Dedifferentiated amniotic fluid mesenchymal stem cell (primary cell): Measurements from ENCODE around the gene TSPAN14.

Experiments
- DNase-seq: peaks from one replicate; pipeline ENCODE4 v3.0.0-alpha.2; 2016; ENCODE audit errors: extremely low spot score

TSPAN14 gene

DNA sequence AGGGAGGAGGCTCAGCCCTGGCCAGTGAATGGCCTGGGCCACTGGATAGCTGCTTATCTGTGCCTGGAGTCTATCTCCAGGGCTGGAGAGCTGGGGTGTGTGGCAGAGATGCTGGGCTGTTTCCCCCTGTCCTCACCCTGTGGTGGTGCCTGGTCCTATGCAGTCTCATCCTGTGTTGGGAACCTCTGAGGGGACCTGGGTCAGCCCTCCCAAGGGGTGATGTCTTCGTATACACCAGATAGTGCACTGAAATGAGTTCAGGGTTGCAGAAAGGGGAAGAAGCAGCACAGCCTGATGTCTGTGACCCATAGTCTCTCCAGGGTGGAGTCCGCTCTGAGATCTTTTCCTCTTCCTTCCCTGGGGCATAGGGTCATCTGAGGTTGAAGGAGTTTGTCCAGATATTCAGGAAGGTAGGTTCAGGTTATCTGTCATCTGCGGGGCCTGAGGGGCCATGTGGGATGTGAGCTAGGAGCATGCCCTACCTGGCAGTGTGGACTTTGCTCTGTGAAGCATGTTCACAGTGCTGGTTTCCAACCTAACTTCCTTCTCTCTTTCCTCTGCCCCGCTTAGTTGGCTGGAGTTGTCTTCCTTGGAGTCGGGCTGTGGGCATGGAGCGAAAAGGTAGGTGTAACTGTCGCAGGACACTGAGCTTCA is 50.2 kb downstream of the TSPAN14 start:
- no peak for DNase-seq

DNA sequence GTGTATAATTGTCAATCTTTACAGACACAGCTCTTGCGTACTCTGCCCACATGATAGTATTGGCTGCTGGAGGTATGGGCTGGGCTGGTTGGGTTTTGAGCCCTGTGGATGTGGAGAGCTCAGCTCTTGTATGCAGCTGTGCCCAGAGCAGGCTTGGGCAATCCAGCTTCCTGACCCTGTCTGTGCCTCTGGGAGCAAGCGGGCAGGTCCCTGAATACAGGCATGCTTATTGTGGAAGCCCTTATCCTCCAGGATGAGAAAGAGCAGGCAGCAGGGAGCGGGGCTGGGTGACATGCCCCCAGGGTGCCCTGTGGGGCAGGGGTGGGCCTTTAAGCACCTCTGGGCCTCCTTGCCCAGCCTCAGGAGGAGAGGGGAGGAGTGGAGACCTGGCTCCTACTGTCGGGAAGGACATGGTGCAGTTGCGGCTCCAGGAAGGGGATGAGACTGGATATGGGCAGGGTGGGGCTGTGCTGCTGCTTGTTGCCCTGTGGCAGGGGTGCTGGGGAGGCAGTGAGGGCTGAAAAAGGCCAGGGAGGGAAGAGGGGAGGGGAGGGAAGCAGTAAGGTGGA is 50.9 kb downstream of the TSPAN14 start:
- no peak for DNase-seq

DNA sequence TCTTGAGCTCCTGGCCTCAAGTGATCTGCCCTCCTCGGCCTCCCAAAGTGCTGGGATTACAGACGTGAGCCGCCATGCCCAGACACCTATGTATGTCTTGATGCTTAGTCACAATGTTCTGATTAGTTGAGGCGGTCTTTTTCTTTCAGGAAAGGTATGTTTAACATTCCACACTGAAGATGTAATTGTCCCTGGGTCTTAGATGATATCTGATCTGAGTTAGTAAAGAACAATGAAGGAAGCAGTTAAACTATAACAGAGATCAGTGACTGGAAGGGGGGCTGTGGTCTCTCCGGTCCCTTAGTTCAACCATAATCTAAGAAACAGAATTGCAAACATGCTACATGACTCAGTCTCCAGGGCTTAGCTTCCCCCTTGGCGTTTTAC is 52.1 kb downstream of the TSPAN14 start:
- DNase-seq = peak; percentile 36

DNA sequence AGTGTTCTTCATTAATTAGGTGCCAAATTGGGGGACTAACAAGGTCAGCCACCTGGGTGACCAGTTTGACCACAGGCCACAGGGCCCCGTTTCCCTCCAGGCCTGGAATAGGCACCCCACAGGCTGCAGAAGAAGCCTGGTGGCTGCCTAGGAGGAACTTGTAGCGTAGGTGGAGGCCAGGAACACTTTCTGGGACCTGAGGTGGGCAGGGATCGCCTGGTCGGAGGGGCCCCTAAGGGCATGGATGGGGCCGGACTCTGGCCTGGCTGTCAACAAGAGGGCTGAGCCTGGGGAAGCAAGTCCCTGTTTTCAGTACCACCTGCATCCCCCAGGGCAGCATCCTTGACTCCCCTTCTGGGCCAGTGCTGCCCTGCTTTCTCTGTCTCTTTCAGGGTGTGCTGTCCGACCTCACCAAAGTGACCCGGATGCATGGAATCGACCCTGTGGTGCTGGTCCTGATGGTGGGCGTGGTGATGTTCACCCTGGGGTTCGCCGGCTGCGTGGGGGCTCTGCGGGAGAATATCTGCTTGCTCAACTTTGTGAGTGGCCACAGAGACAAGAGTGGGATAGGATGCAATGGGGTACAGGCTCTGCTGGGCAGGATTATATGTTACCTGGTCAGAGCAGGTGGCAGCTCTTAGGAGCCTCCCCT is 52.9 kb downstream of the TSPAN14 start:
- DNase-seq = no peak

DNA sequence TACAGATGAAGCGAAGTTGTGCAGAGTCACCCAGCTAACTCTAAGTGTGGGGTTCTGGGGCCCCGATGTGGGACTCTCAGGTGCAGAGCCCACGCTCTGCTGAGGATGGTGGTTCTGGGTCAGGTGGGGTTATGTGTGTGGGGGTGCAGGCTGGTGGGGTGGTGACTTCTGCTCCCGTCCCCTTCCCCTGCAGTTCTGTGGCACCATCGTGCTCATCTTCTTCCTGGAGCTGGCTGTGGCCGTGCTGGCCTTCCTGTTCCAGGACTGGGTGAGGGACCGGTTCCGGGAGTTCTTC is 54.9 kb downstream of the TSPAN14 start:
- no peak for DNase-seq

DNA sequence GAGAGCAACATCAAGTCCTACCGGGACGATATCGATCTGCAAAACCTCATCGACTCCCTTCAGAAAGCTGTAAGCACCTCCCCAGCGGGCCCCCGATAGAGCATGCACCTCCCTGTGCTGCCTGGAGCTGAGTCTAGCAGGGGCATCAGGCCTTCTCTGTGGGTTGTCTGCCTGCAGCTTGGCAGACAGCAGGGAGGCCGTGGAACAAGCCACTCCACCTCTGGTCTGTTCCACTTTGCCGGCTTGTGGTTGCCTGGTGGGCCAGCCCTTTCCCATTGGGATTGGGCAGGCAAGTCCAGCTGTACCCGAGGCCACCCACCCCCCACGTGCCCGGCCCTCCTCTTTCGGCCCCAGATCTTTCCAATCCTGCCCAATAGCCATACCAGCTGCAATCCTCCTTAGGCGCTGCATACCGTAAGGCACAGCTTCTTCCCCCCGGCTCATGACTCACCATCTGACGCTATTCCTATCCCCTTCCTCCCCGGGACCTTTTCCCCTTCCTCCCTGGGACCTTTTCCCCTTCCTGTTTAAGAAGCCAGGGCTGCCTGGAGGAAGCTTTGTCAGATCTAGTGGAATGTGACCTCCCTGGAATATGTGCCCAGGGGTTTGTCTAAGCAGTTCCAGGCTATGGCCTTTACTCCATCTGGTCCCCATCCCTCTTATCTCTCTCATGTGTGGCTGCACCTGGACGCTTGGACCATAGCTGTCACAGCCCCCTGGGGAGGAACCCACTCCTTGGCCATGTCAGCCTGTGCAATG is 55.5 kb downstream of the TSPAN14 start:
- DNase-seq = peak; percentile 40

DNA sequence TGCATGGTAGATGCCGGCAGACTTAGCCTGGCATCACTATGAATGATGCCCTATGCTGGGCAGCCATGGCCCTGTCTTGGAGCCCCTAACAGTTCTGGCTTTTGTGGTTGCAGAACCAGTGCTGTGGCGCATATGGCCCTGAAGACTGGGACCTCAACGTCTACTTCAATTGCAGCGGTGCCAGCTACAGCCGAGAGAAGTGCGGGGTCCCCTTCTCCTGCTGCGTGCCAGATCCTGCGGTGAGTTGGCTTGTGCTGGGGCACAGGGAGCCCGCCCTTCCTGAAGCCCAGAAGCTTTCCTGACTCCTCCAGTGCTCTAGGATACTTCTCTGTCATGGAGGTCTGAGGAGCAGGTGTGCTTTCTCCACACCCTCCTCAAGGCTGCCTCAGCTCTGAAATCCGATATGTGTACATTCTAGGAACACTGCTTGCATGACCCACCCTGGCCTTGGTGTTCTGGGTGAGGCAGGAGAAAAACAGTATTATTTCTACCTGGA is 58.0 kb downstream of the TSPAN14 start:
- no peak for DNase-seq

DNA sequence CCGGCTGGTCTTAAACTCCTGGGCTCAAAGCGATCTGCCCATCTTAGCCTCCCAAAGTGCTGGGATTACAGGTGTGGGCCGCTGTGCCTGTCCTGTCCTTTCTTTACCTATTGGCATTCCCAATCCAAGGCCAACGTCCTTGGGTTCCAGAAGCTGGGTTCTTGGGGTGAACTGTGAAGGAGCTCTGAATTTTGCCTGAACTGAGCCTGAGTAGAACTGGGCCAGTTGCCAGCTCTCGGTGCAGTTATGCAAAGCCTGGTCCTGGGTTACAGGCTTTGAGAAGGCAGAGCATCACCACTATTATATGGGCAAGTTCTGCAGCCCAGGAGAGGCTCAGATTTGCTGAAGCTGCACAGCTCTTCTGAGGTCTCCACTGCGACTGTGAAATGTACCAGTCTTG is 59.0 kb downstream of the TSPAN14 start:
- no peak for DNase-seq

DNA sequence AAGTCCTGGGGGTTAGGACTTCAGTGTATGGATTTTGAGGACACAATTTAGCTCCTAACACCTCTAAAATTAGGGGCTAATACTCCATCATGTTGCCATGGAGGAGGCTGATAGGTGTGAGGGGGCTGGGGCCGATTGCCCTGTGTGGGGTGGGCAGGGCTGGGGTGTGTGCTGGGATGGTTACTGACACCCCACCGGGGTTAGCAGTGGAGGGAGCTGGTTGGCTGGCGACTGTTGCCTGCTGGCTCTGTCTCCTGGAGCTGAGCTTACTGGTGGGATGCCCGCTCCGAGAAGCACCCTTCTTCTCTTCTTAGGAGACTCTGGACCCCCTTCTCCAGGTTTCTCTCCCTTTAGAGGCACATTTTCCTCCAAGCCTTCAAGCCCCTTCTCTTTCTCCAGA is 61.4 kb downstream of the TSPAN14 start:
- no peak for DNase-seq

DNA sequence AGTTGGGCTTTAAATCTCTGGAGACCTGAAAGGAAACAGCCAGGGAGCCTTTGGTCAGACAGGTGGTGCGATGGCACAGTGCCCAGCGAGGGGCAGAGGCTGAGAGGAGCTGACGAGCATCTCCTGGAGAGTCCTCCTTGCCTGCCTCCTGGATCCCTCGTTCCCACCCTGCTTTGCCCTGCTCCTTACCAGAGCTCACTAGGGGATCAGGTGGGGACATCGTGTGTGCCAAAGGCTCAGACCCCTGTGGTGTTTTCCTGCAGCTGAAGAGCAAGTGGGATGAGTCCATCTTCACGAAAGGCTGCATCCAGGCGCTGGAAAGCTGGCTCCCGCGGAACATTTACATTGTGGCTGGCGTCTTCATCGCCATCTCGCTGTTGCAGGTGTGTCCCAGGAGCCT is 61.8 kb downstream of the TSPAN14 start:
- DNase-seq = no peak

DNA sequence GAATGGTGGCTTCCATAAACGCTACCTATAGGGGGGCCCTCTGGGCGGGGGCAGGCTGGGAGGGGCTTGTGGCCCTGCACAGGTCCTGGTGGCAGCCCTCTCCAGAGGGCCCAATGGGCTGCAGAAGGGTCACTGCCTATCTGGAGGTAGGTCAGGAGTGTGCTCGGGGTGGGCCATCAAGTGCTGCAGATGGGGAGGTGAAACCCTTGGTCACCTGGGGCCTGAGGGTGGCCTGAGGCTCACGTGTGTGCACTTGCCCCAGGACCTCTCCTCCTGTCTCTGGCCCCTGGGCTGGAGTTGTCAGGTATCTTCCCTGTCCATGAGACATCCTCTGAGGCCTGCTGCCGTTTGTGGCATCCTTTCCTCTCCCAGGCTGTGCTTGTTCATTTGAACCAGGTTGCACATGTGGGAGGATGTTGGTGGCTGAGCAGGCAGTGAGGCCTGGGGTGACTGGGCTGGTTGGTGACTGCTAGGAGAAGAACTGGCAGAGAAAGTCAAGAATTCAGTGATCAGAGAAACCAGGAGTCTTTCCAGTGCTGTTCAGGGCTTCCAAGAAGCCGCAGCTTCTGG is 62.5 kb downstream of the TSPAN14 start:
- DNase-seq = no peak

DNA sequence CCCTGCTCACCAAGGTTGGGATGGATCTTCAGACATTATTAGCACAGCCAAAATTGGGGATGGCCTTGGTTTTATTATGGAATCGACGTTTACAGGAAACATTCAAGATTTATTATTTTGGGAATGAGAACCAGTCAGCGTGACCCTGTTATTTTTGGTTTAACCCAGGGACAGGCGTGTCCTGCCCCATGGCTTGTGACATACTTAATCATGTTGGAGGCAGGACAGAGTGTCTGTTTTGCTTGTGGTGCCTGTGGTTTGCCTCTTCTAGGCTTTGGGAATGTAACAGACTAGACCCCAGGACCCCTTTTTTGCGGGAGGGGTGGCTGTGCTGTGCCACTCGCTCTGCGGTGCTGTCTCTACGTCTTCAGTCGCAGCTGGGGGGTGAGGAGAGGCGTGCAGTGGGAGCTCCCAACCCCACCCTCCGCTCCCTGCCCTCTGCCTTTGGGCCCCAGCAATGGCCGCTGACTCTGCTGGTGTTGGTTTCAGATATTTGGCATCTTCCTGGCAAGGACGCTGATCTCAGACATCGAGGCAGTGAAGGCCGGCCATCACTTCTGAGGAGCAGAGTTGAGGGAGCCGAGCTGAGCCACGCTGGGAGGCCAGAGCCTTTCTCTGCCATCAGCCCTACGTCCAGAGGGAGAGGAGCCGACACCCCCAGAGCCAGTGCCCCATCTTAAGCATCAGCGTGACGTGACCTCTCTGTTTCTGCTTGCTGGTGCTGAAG is 63.5 kb downstream of the TSPAN14 start:
- no peak for DNase-seq

DNA sequence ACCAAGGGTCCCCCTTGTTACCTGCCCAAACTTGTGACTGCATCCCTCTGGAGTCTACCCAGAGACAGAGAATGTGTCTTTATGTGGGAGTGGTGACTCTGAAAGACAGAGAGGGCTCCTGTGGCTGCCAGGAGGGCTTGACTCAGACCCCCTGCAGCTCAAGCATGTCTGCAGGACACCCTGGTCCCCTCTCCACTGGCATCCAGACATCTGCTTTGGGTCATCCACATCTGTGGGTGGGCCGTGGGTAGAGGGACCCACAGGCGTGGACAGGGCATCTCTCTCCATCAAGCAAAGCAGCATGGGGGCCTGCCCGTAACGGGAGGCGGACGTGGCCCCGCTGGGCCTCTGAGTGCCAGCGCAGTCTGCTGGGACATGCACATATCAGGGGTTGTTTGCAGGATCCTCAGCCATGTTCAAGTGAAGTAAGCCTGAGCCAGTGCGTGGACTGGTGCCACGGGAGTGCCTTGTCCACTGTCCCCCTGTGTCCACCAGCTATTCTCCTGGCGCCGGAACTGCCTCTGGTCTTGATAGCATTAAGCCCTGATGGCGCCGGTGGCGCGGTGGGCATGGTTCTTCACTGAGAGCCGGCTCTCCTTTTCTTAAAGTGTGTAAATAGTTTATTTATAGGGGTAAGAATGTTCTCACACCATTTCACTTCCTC is 64.2 kb downstream of the TSPAN14 start:
- no peak for DNase-seq

DNA sequence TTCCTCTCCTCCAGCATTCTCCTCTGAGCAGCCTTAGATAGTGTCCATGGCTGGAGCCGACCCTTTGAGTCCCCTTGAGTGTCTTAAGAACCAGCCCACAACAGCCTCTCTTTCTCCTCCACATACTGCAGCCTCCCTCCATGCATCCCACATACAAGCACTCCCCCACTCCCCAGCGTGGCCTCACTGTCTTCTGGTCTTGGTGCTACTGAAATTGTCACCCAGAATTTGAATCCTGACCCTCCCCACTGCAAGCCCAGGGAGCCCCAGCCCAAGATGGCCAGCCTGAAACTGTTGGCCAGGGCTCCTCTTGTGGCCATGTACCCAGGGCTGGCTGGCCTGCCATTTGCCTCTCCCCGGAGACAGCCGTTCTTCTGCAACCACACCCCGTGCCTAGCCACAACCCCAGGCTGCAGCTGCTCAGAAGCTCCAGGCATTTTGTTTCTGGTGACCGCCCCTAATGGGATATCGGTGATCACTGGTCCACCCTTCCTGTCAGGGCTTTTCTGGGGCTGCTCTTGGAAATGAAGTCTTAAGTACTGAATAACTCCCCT is 64.8 kb downstream of the TSPAN14 start:
- DNase-seq = no peak

DNA sequence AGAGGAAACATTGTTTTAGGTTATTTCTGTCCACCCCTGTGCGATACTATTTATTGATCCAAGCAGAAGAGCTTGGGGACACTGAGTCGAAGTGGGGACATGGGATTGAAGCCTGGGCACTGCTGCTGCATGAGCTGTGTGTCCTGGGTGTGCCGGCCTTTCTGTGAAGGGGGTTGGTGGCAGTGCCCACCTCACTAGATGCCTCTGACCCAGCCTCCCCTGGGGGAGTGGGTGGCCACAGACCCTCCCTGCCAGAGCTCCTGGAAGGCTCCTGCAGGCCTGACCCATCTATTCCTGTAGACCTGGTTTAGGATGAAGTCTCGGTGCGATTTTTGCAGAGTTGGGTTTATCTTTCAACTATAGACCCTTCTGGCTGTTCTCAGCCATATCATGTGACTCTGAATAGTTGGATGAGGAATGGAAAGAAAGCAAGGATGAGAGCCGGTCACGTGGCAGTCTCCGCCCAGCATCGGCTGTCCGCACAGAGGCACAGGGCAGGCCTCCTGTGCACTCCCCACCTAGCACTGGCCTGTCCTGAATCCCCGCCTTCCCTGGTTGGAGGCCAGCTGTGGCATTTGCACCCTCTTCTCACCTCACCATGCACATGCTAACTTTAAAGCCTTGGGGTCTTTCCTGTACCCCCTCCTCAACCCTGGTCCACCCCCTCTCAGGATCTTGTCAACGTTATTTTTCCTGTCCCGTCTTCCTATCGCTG is 66.0 kb downstream of the TSPAN14 start:
- no peak for DNase-seq

DNA sequence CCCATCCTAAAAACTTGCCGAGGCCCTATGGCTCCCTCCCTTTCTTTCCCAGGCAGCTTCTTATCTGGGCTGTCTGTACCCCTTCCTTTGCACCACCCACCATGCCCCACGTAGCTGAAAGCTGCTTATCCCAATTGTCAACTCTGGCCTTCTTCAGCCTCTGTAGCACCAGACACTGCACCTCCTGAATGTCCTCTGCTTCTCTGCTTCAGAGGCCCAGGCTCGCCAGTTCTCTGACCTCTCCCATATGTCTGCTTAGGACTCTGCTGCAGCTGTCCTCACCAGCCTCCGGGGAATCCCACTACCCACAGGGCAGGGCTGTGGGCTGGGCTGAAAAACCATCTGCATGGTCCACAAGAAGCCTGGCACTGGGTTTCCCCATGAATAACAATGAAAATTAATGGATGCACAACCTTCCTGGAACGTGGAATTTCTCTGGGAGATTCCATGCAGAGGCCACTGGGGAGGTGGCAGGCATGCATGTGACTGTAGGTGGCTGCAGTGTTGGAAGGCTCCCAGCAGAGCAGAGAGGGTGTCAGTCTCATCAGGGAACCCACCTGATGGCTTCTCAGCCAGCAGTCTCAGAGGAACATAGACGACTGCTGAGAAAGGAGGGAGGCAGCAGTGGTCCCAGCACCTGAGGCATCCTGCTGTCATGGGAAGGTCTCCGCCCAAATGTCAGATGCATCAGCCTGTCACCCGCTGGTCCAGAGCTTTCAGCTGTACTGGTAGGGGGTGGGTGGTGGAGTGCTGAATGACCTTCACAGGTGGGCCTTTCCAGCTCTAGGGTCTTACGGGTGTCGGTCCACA is 66.8 kb downstream of the TSPAN14 start:
- DNase-seq = no peak

DNA sequence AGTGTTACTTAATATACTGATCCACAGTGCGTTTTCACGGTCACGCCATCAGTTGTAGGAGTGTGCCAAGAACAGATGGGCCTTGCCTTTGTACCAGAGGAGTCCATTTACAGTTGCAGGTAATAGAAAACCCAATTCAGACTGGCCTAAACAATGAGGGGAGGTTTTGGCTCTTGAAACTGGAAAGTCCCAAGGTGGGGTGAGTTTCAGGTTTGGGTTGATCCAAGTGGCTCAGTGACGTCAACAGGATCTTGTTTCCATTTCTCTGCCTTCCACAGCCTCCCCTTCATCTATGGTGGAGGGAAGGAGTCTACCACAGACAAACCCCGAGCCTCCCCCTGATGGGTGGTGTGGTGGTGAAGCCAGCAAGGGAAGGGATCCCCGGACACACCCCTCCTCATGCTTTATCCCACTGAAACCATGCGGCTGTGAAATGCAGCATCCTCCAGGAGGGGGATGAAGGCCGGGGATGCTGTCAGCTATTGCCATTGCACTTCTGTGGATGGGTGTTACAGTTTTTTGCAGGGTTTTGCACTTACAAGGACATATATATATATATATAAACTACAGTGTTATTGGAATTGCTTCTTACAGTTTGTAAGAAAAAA is 68.8 kb downstream of the TSPAN14 start:
- DNase-seq = no peak

DNA sequence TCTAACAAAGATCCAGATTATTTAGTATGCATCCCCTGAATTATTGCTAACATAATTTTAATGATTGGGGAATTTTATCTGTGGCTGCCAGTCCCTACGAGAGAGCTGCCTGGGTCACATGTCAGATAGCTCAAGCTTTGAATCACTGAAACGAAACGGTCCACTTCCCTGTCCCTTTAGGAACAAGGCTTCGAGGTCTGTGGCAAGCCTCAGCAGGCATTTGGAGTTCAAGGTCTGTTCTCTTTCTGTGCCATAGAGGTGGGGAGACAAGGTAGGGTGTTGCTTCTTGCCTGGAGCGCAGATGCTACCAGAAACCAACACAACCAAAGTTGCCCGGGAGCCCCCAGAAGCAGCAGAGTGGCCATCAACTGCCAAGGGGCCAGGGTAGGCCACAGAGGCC is 69.7 kb downstream of the TSPAN14 start:
- DNase-seq = no peak
